GM12873 (cell line): Measurements from ENCODE around the gene KRT17.
"Not testable (repeated sequence)": the region's sequence is repeated elsewhere in the genome, so short reads cannot be mapped to it uniquely, and the experiment has no call there.

Source experiments
- TF ChIP-seq, protein P1 (sequence below): IDR thresholded peaks from 2 replicates; pipeline ENCODE4 v1.5.1; 2012; ENCODE audit warnings: low read depth, mild to moderate bottlenecking, moderate library complexity, low read length, control low read depth; ENCODE audit not compliant: insufficient read depth; ENCODE audit errors: missing control alignments

The KRT17 gene

DNA sequence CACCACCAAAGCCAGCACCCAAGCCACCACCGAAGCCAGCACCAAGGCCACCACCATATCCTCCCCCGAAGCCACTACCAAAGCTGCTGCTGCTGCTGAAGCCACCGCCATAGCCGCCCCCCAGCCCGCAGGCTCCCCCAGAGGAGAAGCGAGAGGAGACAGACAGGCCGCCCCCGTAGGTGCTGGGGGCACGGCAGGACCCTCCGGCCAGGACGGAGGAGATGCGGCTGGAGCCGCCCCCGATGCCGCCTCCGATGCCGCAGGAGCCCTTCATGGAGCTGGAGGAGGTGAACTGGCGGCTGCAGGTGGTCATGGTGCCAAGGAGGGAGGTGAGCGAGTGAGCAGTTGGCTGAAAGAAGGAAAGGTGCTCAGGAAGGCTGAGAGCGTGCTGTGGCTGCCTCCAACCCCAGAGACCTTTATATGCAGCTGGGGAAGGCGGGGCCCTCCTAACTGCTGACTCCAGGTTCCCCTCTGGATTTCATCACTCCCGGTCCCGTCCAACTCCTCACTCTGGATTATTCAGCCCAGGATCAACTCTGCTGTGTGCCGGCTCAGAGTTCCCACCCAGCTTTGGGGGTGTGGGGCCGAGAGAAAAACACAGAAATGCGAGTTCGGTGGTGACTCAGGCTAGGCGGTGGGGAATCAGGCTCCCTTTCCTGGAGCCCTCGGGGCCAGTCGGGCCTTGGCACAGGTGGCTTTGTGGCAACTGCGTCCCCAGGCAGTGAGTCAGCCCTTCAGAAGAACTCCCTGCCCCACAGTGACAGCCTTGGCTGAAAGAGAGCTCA, 11.8 kb downstream of the KRT17 start, which contains the start of gene KRT16:
Gene KRT16 (minus strand): TSS at position 392 of the 785 bp plus-strand sequence. CDS start 79 bp downstream, at position 313.
- TF ChIP-seq, protein P1, sequence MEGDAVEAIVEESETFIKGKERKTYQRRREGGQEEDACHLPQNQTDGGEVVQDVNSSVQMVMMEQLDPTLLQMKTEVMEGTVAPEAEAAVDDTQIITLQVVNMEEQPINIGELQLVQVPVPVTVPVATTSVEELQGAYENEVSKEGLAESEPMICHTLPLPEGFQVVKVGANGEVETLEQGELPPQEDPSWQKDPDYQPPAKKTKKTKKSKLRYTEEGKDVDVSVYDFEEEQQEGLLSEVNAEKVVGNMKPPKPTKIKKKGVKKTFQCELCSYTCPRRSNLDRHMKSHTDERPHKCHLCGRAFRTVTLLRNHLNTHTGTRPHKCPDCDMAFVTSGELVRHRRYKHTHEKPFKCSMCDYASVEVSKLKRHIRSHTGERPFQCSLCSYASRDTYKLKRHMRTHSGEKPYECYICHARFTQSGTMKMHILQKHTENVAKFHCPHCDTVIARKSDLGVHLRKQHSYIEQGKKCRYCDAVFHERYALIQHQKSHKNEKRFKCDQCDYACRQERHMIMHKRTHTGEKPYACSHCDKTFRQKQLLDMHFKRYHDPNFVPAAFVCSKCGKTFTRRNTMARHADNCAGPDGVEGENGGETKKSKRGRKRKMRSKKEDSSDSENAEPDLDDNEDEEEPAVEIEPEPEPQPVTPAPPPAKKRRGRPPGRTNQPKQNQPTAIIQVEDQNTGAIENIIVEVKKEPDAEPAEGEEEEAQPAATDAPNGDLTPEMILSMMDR, result not testable (repeated sequence)

DNA sequence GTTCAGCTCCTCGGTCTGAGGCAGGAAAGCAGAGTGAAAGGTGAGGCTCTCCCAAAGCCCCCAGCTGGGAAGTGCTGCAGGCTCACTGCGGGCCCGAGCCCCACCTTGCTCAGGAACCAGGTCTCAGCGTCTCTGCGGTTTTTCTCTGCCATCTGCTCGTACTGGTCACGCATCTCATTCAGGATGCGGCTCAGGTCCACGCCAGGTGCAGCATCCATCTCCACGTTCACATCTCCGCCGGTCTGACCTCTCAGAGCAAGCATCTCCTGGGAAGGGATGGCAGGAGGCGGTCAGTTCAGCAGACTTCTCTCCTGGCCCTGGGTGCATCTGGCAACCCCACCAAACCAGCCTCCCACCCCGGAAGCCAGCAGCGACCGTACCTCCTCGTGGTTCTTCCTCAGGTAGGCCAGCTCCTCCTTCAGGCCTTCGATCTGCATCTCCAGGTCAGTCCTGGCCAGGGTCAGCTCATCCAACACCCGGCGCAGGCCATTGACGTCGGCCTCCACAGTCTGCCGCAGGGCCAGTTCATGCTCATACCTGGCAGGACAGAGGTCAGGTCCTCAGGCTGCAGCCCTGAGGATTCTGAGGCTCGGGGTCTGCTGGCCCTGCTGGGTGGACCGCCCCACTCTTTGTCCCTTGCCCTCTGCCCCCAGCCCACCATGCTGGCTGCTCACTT, 13.3 kb downstream of the KRT17 start:
- TF ChIP-seq, protein P1, result no peak

DNA sequence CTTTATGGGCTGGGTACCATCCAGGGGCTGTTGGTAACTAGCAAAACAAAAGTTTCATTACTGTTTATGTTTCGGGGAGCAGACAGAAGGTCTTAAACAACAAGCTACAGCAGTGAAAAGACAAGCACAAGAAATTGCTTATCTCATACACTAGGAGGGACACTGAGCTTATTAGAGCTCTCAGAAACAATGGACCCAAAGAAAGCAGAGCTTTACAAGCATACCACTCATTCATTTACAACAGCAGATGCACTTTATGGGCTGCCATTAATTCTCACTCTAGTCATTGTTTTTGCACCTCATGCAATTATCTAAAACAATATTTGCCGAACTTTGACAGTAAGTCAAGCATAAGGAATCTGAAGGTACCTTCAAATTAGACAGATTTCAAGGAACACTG, 21.9 kb downstream of the KRT17 start:
- TF ChIP-seq, protein P1, result no peak

DNA sequence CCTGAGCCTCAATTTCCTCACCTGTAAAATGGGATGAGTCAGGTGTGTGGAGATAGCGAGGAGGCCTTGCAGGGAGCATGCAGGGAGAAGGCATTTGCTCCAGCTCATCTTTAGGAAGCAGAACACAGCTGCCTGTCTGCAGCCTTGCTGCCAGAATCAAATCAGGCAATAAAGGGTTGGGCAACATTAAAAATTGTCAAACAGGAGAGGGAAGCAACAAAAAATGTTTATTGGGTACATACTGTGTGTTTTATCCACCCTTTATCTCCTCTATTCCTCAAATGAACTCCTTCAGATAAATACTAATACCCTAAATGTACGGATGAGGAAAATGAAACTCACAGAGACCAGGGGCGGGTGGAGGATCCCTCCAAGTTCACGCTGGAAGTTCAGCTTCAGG, 24.1 kb downstream of the KRT17 start:
- TF ChIP-seq, protein P1, result no peak

DNA sequence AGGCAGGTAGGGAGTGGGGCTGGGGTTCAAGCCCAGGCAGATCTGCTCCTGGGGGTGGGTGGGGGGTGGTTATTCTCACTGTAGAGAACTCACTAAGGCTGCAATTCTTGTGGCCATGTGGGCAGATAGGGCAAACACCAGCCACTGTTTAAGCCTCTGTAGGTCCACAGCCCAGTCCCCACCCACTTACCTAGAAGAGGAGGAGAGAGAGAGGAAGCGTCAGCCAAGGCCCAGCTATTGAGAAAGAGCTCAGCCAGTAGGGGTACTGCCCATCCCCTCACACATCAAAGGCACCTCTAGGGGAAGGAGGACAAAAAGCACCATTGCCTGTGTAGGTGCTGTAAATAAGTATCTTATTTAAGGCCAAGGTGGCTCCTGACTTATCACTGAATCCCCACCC, 24.7 kb downstream of the KRT17 start:
- TF ChIP-seq, protein P1, result no peak

DNA sequence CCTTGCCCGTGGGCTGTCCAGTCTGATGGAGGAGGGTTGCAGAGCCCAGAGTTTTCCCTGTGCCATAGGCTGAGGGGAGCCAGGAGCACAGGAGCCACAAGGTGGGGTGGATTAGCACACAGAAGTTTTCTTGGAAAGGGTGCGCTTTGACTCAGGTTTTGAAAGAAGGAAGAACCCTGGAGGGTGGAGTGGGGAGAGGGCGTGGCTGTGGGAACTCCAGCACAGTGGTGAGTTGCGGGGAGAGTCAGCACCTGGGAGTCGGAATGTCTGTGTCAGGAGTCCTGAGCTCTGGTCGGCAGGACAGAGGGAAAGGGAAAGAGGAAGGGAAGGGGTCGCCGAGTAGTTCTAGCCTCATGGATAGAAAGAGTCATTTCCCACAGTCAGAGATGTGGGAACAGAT, 28.8 kb downstream of the KRT17 start:
- TF ChIP-seq, protein P1, result no peak

DNA sequence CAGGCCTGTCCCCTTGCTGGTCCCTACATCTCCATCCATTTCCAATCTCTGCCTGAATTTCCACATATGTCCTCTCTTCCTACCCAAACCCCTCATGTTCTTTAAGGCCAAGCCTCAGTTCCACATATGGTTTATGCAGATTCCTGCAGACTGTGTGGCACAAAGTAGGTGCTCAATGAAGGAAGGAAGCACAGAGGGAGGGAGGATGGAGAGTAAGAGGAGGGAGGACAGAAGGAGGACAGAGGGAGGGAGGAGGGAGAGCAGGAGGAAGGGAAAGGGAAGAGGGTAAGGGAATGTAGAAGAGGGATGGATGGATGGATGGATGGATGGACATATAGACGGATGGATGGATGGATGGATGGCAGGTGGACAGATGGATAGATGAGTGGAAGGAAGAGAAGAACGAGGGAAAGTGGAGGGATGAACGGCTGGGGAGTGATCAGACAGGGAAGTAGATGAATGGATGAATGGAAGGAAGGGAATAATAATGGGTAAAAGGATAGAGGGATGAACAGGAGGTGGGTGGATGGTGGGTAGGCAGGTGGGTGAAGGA, 29.9 kb downstream of the KRT17 start:
- TF ChIP-seq, protein P1, result no peak
